Hypothalamus (tissue), 51 donors: ENCODE data around the gene GSTK1.
"Not testable (repeated sequence)": the region's sequence is repeated elsewhere in the genome, so short reads cannot be mapped to it uniquely, and the experiment has no call there.

Source experiments
- DNase-seq, 51 donors: peaks; one replicate each; lab custom pipeline; 2025; lab: John Stamatoyannopoulos, UW

GSTK1 gene

DNA sequence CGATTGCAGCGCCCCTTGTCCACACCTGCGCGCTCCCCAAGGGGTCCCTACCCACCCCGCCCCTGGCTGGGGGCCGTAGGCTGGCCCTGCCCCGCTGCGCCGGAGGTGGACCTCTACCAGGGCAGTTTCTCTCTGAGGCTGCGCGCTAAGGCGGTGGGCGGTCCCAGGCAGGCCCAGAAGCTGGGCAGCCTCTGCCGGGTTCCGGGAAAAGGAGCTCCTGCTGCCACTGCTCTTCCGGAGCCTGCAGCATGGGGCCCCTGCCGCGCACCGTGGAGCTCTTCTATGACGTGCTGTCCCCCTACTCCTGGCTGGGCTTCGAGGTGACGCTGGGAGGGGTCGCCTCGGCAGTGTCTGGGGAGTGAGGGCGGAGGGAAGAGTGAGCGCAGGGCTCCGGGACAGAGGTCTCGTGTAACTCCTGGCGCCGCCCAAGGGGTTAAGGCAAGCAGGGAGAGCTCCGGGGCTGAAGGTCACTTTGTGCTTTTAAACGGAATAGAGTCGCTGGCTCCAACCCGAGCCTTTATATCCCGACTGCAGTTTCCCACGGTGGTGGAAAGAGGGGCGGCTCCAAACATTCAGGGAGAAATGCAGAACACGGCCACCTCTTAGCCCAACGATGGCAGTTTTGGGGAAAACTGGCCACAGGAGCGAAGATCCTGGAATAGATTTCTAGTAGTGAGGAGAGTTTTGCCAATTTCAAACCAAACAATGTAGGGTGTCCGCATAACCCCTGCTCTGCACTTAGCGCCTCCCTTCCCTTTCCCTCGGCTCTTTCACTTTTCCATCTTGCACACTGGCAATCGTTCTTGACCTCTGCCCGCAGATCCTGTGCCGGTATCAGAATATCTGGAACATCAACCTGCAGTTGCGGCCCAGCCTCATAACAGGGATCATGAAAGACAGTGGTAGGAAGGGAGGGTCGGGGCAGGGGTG, at the start of gene GSTK1:
Gene GSTK1, plus strand, starts transcription at position 176 of the 930 bp plus-strand sequence. Its CDS starts 73 bp downstream, at position 249.
- DNase-seq: peak in 50 of 51 donors; percentile 39 to 86 (median 76)

- DNase-seq: not testable (repeated sequence)
Observed at GRCh38 chr7:143213478-143213877, 49.8 kb upstream of the GSTK1 start.

- DNase-seq: peak in 25 of 51 donors; percentile 4 to 80 (median 29)
Observed at GRCh38 chr7:143214789-143215679, 48.2 kb upstream of the GSTK1 start.

GRCh38 chr7:143216151-143216550, 47.1 kb upstream of the GSTK1 start:
- DNase-seq: peak in 3 of 51 donors; percentile 11 to 52 (median 34)

- DNase-seq: no peak
Observed at GRCh38 chr7:143216686-143217085, 46.6 kb upstream of the GSTK1 start.

DNA sequence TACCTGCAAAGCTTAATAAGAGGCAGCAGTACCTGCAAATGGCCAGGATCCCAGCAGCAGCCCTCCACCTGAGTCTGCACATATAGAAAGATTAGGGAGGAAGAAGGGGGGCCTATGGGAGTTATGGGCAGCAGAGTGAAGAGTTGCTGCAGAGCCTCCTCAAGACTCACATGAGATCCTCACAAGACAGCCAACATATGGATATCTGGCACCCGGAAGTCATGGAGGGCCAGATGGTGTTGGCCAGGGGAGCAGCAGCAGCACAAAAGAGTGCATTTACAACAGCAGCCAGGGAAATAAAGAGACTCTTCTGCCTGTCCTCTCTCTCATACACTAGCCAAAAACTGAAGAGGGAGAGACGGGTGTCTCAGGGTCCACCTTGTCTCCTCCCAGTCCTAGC, 45.4 kb upstream of the GSTK1 start:
- DNase-seq: no peak

DNA sequence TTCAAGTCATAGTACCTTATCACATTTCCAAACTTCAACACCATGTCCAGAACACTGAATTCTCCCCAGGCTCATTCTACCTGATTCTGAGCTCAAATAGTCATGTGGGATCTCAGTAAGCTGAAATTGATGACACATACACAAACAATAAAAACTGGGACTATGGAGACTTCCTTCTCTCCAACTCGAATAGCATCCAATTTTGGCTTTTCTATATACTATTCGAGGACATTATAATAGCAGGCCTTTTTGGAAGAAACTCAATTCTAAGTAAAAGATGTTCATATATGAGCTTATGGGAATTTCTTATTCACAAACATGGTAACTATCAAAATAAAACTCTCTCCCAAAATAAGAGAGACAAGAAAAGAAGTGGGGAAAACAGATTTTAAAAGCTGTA, 42.0 kb upstream of the GSTK1 start:
- DNase-seq: no peak

DNA sequence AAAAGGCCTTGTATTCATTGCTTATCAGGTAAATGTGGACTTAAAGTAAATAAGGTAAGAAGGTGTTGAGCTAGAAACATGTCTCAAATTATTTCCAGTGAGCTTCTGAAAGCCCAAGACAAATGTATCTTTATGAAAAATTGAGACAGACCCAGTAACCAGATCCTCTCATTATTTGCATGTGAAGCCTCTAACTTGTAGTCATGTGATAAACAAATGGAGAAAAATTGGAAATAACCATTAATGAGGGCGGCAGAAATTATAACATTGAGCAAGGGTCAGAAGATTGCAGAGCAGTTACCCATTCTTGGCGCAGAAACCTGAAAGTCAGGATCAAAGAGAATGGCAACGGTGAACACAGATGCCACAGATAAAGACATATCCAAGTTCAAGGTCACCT, 41.5 kb upstream of the GSTK1 start, which contains the start of gene TAS2R40:
Gene TAS2R40, plus strand, starts transcription at position 301 of the 400 bp plus-strand sequence. Its CDS starts 42 bp downstream, at position 343.
- no peak for DNase-seq

GRCh38 chr7:143222782-143223181, 40.5 kb upstream of the GSTK1 start:
- DNase-seq: peak in 2 of 51 donors; percentile 8 to 22

GRCh38 chr7:143223784-143224183, 39.5 kb upstream of the GSTK1 start:
- no peak for DNase-seq

DNA sequence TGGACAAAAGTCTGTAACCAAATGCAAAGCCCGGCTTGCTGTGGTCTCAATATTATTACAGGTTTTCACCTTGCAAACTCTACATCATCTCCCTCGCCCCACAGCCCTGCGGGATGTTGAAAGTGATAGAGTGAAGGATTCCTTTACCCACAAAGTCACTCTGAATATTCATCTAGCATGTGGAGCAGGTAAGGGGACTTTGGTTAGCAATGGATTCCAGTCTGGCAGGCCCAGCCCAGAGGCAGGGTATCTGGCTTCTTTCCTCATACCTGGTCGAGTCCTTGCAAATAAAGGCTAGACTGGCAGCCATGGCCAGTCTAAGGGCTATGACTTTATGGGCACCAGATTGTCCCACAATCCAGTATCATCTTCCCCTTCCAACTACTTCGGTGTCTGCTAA, 38.2 kb upstream of the GSTK1 start:
- no peak for DNase-seq

- DNase-seq: no peak
Observed at GRCh38 chr7:143227806-143228205, 35.4 kb upstream of the GSTK1 start.

- peak in 12 of 51 donors; percentile 5 to 43 (median 16) for DNase-seq
Observed at GRCh38 chr7:143229054-143229790, 34.0 kb upstream of the GSTK1 start.

DNA sequence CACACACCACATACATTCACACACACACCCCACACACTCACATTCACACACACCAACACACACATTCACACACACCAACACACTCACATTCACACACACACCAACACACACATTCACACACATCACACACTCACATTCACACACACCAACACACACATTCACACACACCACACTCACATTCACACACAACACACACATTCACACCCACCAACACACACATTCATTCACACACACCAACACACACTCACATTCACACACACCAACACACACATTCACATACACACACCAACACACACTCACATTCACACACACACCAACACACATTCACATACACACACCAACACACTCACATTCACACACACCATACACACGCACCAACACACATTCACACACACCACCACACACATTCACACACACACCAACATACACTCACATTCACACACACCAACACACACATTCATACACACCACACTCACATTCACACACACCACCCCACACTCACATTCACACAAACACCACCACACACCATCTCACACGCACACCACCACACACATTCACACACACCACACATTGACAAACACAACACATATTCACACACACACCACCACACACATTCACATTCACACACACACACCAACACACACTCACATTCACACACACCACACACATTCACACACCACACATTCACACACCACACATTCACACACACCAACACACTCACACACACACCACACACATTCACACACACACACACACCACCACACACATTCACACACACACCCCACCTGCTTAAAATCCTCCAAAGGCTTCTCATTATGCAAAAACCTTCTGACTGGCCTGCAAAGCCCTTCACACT, 32.4 kb upstream of the GSTK1 start:
- DNase-seq: no peak

- no peak for DNase-seq
Observed at GRCh38 chr7:143233816-143234532, 29.3 kb upstream of the GSTK1 start.

- DNase-seq: no peak
Observed at GRCh38 chr7:143234533-143234875, 28.7 kb upstream of the GSTK1 start.

DNA sequence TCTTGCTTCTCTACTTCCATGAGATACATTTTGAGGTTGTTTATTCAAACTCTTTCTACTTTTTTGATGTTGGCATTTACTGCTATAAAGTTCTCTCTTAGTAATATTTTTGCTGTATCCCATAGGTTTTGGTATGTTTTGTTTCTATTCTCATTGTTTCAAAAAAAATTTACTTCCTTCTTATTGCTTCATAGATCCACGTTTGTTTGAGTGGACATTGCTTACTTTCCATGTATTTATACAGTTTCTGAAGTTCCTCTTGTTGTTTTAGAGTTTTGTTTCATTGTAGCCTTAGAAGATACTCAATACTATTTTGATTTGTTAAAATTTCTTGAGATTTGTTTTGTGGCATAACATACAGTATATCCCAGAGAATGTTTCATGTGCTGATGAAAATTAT, 27.7 kb upstream of the GSTK1 start:
- DNase-seq: no peak

DNA sequence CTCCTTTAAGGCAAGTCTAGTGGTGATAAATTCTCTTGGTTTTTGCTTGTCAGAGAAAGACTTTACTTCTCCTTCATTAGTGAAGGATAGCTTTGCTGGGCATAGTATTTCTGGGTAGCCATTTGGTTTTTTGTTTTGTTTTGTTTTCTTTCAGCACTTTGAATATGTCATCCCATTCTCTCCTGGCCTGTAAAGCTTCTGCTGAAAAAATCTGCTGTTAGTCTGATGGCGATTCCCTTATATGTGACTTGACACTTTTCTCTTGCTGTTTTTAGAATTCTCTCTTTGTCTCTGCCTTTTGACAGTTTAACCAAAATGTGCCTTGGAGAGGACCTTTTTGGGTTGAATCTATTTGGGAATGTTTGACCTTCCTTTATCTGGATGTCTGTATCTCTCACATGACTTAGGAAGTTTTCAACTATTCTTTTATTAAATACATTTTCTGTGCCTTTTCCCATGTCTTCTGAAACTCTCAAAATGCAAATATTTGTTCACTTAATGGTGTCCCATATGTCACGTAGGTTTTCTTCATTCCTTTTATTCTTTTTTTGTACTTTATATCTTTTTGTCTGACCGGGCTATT, 26.7 kb upstream of the GSTK1 start:
- no peak for DNase-seq

DNA sequence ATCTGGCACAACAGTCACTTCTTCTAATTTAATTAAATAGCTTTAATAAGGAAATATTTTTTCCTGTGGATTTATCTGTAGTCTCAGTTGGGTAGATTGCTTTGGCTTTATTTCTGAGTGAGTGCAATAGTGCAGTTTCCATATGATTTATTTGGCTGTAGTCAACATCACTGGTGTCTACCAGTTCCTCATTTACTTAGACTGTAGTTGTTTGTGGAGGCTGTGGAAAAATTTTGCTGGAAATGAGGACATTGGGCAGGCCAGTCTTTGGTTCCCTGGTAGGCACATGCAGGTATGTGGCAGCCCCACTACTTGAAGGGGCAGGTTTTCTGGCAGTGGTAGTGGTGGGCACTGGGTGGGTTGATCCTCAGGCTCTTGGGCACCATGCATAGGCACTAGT, 25.9 kb upstream of the GSTK1 start:
- DNase-seq: no peak
